ENCODE results near the gene CCNG2.

The CCNG2 gene

GRCh38 chr4:77156912-77157858, at the start of gene CCNG2:
Gene CCNG2 (plus strand): TSS chr4:77157207. CDS start chr4:77158533, 1,326 bp downstream.
- H3K4me3 Mint-ChIP-seq: peak within 1 kb of the TSS; percentile 99
- no peaks in the 10 kb centered on the region for H3K27me3 Mint-ChIP-seq
- no peaks in the 10 kb centered on the region for H3K9me3 Mint-ChIP-seq
- peak within 1 kb of the TSS; percentile 96 for H3K27ac Mint-ChIP-seq
- peaks cover 7% of the 10 kb centered on the region for H3K36me3 Mint-ChIP-seq (ENCODE audit: low read depth)
- peaks cover 53% of the 10 kb centered on the region for H3K4me1 Mint-ChIP-seq (ENCODE audit: low read depth)

GRCh38 chr4:77110730-77111129, 46.3 kb upstream of the CCNG2 start:
- H3K4me3 Mint-ChIP-seq: no peak overlapping the region
- peaks cover 3% of the 10 kb centered on the region for H3K27me3 Mint-ChIP-seq
- no peaks in the 10 kb centered on the region for H3K36me3 Mint-ChIP-seq (ENCODE audit: low read depth)
- no peaks in the 10 kb centered on the region for H3K9me3 Mint-ChIP-seq
- H3K27ac Mint-ChIP-seq: no peak overlapping the region
- H3K4me1 Mint-ChIP-seq (ENCODE audit: low read depth): no peaks in the 10 kb centered on the region

GRCh38 chr4:77113069-77113468, 43.9 kb upstream of the CCNG2 start:
- Mint-ChIP-seq H3K36me3 (ENCODE audit: low read depth) (no peaks in the 10 kb centered on the region), H3K27me3 (peaks cover 3% of the 10 kb centered on the region), H3K4me1 (ENCODE audit: low read depth) (no peaks in the 10 kb centered on the region), H3K27ac (no peak overlapping the region), H3K4me3 (no peak overlapping the region), H3K9me3 (no peaks in the 10 kb centered on the region)

GRCh38 chr4:77117721-77118120, 39.3 kb upstream of the CCNG2 start:
- Mint-ChIP-seq H3K4me3 (no peak overlapping the region), H3K27me3 (peaks cover 3% of the 10 kb centered on the region), H3K9me3 (no peaks in the 10 kb centered on the region), H3K27ac (no peak overlapping the region), H3K36me3 (ENCODE audit: low read depth) (no peaks in the 10 kb centered on the region), H3K4me1 (ENCODE audit: low read depth) (no peaks in the 10 kb centered on the region)

- Mint-ChIP-seq H3K4me1 (ENCODE audit: low read depth) (no peaks in the 10 kb centered on the region), H3K36me3 (ENCODE audit: low read depth) (no peaks in the 10 kb centered on the region), H3K27me3 (no peaks in the 10 kb centered on the region), H3K27ac (no peak overlapping the region), H3K4me3 (no peak overlapping the region), H3K9me3 (no peaks in the 10 kb centered on the region)
Observed at GRCh38 chr4:77120886-77121508, 36.0 kb upstream of the CCNG2 start.

- Mint-ChIP-seq H3K9me3 (no peaks in the 10 kb centered on the region), H3K4me1 (ENCODE audit: low read depth) (peaks cover 1% of the 10 kb centered on the region), H3K27ac (no peak overlapping the region), H3K36me3 (ENCODE audit: low read depth) (no peaks in the 10 kb centered on the region), H3K27me3 (no peaks in the 10 kb centered on the region), H3K4me3 (no peak overlapping the region)
Observed at GRCh38 chr4:77121736-77122240, 35.2 kb upstream of the CCNG2 start.

- H3K4me1 Mint-ChIP-seq (ENCODE audit: low read depth): peaks cover 10% of the 10 kb centered on the region
Observed at GRCh38 chr4:77122656-77123055, 34.4 kb upstream of the CCNG2 start.

GRCh38 chr4:77123411-77123810, 33.6 kb upstream of the CCNG2 start:
- Mint-ChIP-seq H3K36me3 (ENCODE audit: low read depth) (no peaks in the 10 kb centered on the region), H3K9me3 (no peaks in the 10 kb centered on the region), H3K4me1 (ENCODE audit: low read depth) (peaks cover 17% of the 10 kb centered on the region), H3K27me3 (no peaks in the 10 kb centered on the region), H3K27ac (no peak overlapping the region), H3K4me3 (no peak overlapping the region)

More at GRCh38 chr4:77122656-77123055, 34.4 kb upstream of the CCNG2 start:
- Mint-ChIP-seq H3K36me3 (ENCODE audit: low read depth) (no peaks in the 10 kb centered on the region), H3K4me3 (no peak overlapping the region), H3K9me3 (no peaks in the 10 kb centered on the region), H3K27ac (no peak overlapping the region), H3K27me3 (no peaks in the 10 kb centered on the region)

GRCh38 chr4:77124576-77124975, 32.4 kb upstream of the CCNG2 start:
- H3K4me3 Mint-ChIP-seq: no peak overlapping the region
- H3K4me1 Mint-ChIP-seq (ENCODE audit: low read depth): peaks cover 17% of the 10 kb centered on the region
- no peak overlapping the region for H3K27ac Mint-ChIP-seq
- H3K9me3 Mint-ChIP-seq: peaks cover 5% of the 10 kb centered on the region
- no peaks in the 10 kb centered on the region for H3K36me3 Mint-ChIP-seq (ENCODE audit: low read depth)
- no peaks in the 10 kb centered on the region for H3K27me3 Mint-ChIP-seq

GRCh38 chr4:77125961-77126360, 31.0 kb upstream of the CCNG2 start:
- Mint-ChIP-seq H3K4me1 (ENCODE audit: low read depth) (peaks cover 17% of the 10 kb centered on the region), H3K27ac (no peak overlapping the region), H3K36me3 (ENCODE audit: low read depth) (no peaks in the 10 kb centered on the region), H3K4me3 (no peak overlapping the region), H3K9me3 (peaks cover 5% of the 10 kb centered on the region), H3K27me3 (no peaks in the 10 kb centered on the region)

GRCh38 chr4:77126809-77127208, 30.2 kb upstream of the CCNG2 start:
- Mint-ChIP-seq H3K36me3 (ENCODE audit: low read depth) (no peaks in the 10 kb centered on the region), H3K27me3 (no peaks in the 10 kb centered on the region), H3K27ac (no peak overlapping the region), H3K4me1 (ENCODE audit: low read depth) (peaks cover 17% of the 10 kb centered on the region), H3K9me3 (peaks cover 5% of the 10 kb centered on the region), H3K4me3 (no peak overlapping the region)

GRCh38 chr4:77127215-77127614, 29.8 kb upstream of the CCNG2 start:
- Mint-ChIP-seq H3K4me3 (no peak overlapping the region), H3K4me1 (ENCODE audit: low read depth) (peaks cover 17% of the 10 kb centered on the region), H3K27me3 (no peaks in the 10 kb centered on the region), H3K9me3 (peaks cover 5% of the 10 kb centered on the region), H3K27ac (no peak overlapping the region), H3K36me3 (ENCODE audit: low read depth) (no peaks in the 10 kb centered on the region)

- no peak overlapping the region for H3K27ac Mint-ChIP-seq
- peaks cover 5% of the 10 kb centered on the region for H3K9me3 Mint-ChIP-seq
Observed at GRCh38 chr4:77127837-77128621, 29.0 kb upstream of the CCNG2 start.

GRCh38 chr4:77132652-77133312, 24.2 kb upstream of the CCNG2 start:
- Mint-ChIP-seq H3K36me3 (ENCODE audit: low read depth) (no peaks in the 10 kb centered on the region), H3K27ac (no peak overlapping the region), H3K4me3 (no peak overlapping the region), H3K9me3 (peaks cover 5% of the 10 kb centered on the region), H3K4me1 (ENCODE audit: low read depth) (peaks cover 6% of the 10 kb centered on the region), H3K27me3 (no peaks in the 10 kb centered on the region)

More at GRCh38 chr4:77127837-77128621, 29.0 kb upstream of the CCNG2 start:
- no peaks in the 10 kb centered on the region for H3K27me3 Mint-ChIP-seq
- no peak overlapping the region for H3K4me3 Mint-ChIP-seq
- peaks cover 17% of the 10 kb centered on the region for H3K4me1 Mint-ChIP-seq (ENCODE audit: low read depth)
- no peaks in the 10 kb centered on the region for H3K36me3 Mint-ChIP-seq (ENCODE audit: low read depth)
